Measurements from ENCODE around the gene SULT1C2.

- TF ChIP-seq, protein P1, sequence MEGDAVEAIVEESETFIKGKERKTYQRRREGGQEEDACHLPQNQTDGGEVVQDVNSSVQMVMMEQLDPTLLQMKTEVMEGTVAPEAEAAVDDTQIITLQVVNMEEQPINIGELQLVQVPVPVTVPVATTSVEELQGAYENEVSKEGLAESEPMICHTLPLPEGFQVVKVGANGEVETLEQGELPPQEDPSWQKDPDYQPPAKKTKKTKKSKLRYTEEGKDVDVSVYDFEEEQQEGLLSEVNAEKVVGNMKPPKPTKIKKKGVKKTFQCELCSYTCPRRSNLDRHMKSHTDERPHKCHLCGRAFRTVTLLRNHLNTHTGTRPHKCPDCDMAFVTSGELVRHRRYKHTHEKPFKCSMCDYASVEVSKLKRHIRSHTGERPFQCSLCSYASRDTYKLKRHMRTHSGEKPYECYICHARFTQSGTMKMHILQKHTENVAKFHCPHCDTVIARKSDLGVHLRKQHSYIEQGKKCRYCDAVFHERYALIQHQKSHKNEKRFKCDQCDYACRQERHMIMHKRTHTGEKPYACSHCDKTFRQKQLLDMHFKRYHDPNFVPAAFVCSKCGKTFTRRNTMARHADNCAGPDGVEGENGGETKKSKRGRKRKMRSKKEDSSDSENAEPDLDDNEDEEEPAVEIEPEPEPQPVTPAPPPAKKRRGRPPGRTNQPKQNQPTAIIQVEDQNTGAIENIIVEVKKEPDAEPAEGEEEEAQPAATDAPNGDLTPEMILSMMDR (IDR thresholded peaks at IDR 0.05; ENCODE audit: insufficient read depth, low read depth, low read length), result no peak
- no peak for TF ChIP-seq EZH2 (IDR thresholded peaks at IDR 0.05; ENCODE audit: insufficient read depth, low read length)
Measured at GRCh38 chr2:108243566-108243965, 45.1 kb upstream of the SULT1C2 start.

Measured in astrocyte (in vitro differentiated cells and primary cell).